GM10266 (cell line): ENCODE data around the gene SLCO3A1.
A peak's percentile ranks its signal among the peaks of the same experiment; 100 is the strongest.

Experiments
- DNase-seq: peaks from one replicate; pipeline ENCODE4 v3.0.0; 2012; ENCODE audit errors: extremely low spot score
- TF ChIP-seq, protein P1 (sequence below): IDR thresholded peaks from 2 replicates; pipeline ENCODE4 v1.5.1; 2012; ENCODE audit warnings: mild to moderate bottlenecking, low read depth; ENCODE audit not compliant: control insufficient read depth, insufficient read depth; ENCODE audit errors: missing control alignments

The SLCO3A1 gene

DNA sequence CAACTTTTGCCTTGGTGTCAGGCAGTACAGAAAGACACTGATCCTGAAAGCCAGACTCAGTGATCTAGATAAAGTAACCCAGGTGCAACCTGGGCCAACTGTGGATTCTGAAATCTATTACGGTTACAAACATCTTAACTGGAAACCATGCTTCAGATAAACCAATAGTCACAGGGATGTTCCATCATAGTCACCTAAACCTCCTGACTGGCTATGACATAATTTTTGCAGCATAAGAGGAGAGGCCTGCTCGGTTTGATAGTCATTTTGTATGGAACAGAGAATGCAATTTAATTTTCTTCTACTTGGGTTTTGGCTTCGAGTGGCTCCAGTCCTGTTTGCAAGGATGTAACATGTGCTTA is 3.7 kb downstream of the SLCO3A1 start:
- DNase-seq: no peak
- TF ChIP-seq, protein P1, sequence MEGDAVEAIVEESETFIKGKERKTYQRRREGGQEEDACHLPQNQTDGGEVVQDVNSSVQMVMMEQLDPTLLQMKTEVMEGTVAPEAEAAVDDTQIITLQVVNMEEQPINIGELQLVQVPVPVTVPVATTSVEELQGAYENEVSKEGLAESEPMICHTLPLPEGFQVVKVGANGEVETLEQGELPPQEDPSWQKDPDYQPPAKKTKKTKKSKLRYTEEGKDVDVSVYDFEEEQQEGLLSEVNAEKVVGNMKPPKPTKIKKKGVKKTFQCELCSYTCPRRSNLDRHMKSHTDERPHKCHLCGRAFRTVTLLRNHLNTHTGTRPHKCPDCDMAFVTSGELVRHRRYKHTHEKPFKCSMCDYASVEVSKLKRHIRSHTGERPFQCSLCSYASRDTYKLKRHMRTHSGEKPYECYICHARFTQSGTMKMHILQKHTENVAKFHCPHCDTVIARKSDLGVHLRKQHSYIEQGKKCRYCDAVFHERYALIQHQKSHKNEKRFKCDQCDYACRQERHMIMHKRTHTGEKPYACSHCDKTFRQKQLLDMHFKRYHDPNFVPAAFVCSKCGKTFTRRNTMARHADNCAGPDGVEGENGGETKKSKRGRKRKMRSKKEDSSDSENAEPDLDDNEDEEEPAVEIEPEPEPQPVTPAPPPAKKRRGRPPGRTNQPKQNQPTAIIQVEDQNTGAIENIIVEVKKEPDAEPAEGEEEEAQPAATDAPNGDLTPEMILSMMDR: no peak

DNA sequence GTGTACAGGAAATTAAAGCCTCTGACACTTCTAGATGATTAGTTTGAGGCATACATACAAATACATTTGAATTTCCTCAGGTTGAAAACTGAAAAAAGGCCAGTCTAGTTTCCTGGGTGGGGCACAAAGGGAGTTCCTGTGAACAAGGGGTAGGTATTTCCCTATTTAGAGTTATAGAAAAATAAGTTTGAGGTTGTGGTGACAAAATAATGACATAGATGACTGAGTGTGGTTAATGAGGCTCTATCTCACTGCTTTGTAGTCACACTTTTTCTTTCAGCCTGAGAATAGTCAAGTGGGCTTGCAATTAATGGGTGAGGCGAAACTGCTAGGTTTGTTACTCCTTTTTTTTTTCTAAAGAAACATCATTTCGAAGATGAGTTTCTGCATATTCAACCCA is 4.3 kb downstream of the SLCO3A1 start:
- peak; percentile 43 for DNase-seq
- TF ChIP-seq, protein P1: no peak

DNA sequence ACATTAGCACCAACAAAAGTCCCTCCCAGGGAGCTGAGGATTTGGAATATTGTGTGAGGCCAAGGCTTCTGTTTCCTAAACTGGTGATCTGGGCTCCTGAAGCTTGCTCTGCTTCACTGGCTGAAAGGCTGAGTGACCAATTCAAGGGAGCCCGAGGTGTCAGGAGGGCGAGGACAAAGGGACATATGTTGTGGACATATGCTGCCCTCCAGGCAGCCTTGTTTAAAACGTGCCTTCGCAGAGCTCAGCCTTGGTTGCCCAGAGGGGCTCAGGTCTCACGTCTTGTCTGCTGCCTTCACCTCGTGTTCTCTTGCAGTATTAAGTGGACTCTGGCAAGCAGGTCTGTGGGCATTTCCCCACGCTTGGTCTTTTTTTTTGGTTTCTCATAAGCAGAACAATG is 7.0 kb downstream of the SLCO3A1 start:
- TF ChIP-seq, protein P1: no peak
- DNase-seq: no peak

DNA sequence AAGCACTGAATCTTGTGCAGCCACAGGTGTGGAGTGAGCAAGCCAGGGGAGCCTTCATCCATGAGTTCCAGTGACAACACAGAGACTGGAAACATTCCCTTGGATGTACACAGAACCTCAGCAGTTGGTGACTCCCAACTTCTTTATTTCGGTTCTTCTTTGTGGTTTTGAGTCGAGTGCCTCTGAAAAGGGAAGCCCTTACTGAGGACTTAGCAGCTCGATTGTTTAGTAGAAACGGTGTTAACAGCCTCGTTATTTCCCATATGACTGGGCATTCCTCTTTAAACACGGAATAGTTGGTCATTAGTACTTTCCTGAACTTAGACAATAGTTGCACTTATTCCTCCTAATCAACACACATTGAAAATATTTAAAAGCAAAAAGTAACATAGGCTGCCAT is 7.7 kb downstream of the SLCO3A1 start:
- DNase-seq: no peak
- TF ChIP-seq, protein P1: no peak

DNA sequence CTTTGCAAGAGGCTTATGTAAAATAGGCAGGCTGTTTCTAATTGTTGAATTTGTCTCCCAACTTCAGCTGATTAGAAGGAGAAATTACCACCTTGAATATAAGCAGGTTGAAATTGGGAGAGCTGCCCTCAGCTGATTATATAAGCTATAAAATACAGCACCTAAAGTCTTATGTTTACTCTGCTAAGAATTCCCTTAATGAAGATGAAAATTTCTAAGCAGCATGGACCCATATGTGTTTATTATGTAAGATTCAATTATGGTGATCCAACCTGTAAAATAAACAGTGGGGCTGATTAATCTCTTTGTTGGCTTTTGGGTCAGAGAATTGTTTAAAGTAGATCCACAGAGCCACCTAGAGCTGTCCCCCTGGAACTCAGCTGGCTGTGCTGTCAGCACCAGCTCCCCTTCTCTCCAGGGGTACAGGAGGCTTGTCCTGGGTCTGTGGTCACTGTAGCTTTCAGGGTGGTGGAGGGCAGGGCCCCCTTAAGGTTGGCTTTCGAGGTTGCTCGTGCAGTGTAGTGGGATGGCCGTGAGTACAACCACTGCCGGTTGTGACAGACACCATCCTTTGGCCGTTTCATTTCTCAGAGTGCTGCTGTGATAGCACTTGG is 9.5 kb downstream of the SLCO3A1 start:
- DNase-seq: no peak

DNA sequence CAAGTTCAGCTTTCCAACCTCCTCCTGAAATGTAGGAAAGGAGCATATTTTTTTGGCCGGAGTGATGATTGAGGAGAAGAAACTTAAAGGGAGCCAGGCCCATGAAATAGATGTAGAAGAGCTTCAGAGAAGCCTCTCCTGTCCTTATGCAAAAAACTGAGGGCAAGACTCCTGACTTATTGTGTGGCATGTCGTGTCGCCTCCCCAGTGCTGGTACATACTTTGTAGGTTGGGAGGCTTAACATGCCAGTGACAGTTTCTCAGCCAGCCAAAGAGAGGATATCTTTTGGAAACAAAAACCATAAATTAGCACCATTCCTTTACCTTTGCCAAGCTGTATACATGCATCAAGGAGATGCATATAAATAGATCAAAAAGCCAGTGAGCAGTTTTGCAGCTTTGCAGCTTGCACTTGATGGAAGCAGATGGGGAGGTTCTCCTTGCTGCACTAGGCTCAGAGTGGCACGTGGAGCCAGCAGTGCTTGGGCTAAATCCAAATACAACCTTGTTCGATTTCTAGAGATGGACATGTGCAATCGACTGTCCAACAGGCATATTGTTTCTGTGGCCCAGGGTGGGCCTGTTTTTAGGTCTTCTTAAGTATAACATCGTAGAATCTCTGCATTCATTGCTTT is 10.2 kb downstream of the SLCO3A1 start:
- TF ChIP-seq, protein P1: no peak
- DNase-seq: no peak

More for the DNA sequence above, 9.5 kb downstream of the SLCO3A1 start:
- TF ChIP-seq, protein P1: no peak

DNA sequence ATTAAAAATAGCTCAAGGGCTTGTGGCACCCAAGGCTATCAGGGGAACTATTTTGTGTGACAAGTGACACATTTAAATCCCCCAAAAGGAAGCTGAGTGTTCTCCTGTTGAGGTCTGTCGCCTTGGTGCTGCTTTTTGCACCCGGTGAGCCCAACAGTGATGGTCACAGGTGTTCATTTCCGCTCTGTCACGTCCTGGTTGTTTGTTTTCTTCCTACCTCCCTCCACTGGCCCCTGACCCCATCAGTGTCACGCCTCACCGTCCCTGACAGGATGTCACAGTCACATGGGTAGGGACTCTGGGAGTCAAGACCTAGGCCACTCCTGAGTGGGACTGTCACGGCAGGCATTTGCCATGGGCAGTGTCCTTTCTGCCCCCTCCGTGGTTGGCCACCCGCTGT is 11.2 kb downstream of the SLCO3A1 start:
- TF ChIP-seq, protein P1: no peak

More for the DNA sequence above, 11.2 kb downstream of the SLCO3A1 start:
- DNase-seq: no peak
